HG02981 (cell line): ENCODE data around the gene ARHGEF12.

ENCODE experiments used
- ATAC-seq: cut with Tn5 transposase; IDR thresholded peaks from one replicate; pipeline ENCODE4 v1.9.1; 2021; ENCODE audit warnings: mild to moderate bottlenecking, moderate library complexity; ENCODE audit not compliant: unreplicated experiment

The ARHGEF12 gene

DNA sequence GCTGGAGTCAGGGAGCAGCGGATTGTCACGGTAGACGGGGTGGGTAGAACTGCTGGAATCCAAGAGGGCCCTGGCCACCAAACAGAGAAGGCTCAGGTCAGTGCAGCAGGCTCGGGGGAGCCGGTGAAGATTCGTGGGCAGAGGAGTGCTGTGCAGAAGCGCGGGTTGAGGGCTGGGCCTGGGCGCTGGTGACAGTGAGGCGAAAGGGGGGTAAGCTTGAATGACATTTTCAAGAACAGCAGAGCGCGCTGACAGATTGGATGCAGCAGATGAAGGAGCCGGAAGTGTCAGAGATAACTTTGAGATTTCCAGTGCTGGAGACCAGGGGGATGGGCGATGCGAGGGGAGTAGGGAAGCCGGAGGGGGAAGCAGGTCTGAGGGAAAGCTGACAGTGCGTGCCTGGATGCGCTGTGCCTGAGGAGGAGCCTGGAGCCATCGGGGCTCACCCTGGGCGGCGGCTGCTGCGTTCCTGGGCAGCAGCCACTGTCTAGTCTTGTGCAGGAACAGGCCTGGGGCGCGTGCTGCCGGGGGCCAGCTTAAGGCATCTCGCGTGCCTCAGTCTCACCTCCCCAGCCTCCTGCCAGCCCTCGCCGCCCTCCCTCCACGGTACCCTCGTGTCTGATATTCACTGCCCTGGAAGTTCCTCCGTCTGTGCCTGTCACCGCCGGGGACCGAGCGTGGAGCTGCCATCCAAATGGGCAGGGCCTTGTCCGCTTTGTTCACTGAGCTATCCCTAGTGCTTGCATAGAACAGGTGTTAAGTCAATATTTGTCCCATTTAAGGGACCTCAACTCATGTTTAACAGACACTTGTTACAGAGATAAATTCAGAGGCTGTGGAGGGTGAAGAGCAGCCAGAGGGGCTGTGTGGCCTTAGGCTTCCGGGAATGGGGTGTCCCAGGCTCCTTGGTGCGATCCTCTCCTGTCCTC, 180.5 kb downstream of the ARHGEF12 start:
- no peak for ATAC-seq

DNA sequence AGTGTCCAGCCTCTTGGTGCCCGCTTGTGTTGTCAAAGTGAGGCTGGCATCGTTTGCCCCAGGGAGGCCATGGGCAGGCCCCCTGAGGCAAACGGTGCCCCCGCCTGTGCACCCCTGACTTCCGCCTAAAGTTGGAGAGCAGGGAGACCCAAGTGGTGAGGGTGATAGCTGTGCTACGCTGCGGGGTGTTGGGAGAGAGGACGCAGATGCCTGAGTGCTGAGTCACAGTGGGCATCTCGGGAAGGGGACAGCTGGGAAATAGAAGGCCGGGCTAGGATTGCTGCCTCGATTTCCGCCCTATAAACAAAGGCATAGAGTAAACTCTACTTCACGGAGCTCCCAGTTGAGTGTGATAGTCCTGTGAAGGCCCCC, 181.2 kb downstream of the ARHGEF12 start:
- no peak for ATAC-seq

DNA sequence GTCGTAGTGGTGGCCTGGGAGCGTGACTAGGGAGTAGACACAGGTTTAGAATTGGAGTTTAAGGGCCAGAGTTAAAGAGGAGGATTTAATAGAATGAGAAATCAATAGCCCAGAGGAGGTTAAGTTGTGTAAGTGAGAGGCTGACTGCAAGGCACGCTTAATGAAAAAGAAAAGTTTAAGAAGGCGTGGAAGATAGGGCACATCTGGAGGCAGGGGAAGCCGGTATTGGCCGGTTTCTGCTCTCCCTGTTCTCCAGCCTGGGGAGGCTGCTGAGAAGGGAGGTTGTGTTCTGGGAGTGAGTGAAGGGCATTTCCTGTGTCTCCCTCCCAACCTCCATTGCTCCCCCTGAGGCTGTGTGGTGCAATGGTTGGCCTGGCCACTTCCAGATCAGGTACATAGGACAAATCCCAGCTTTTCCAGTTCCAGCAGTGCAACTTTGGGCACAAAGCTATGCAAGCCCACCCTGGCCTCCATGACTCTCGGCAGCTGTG, 181.6 kb downstream of the ARHGEF12 start:
- ATAC-seq: no peak

DNA sequence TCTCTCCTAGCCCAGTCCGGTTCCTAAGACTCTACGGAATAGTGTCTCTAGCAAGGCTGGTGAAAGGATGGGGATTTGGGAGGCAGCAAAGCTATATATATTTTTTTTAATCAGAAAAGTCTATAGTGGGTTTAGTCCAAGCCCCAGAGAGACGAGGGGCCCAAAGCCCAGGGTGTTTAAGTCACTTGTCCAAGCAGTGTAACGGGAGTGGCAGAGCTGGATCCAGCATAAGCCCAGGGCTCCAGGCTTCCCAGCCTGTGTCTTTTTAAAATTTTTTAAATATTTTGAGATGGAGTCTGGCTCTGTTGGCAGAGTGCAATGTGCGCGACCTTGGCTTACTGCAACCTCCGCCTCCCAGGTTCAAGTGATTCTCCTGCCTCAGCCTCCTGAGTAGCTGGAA, 182.1 kb downstream of the ARHGEF12 start:
- no peak for ATAC-seq

DNA sequence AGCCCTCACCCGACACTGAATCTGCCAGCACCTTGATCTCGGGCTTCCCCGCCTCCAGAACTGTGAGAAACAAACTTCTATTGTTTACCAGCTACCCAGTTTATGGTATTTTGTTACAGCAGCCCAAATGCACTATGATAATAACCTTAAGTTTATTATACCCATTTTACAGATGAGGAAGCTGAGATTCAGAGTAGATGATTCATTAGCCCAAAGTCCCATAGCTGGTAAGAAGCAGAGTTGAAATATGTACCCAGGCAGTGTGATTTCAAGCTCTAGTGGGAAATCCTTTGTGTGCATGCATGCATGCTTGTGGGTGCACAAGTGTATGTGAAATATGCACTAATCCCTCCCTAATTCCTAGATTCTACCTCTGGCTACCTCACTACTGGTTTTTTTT, 183.3 kb downstream of the ARHGEF12 start:
- no peak for ATAC-seq

DNA sequence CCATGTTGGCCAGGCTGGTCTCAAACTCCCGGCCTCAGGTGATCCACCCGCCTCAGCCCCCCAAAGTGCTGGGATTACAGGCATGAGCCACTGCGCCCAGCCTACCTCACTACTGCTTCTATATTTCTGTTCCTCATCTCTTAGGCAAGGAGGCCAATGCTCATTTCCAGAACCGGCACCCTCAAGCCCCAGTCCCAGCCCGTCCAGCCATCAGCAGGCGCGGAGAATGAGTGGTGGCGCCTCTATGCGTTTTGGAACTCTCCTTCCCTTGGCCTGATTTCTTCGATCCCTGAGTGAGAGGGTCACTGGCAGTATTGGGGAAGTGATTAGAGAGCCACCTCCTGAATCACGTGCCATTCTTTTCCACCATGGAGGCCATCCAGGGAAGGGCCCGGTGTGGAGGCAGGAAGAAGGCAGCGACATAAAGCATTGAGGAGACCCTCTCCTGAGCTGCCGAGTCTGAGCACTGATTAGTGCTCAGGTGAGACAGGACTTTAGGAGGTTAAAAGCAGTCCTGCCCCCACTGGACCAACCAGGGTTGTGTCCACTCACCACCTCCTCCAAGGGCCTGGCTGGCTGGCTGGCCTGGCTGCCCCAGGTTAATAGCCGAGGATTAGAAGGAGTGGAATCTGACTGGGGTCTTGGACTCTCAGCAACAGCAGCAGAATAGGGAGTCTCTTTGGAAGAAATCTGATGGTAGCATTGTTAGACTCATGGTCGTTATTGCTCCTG, 184.0 kb downstream of the ARHGEF12 start:
- no peak for ATAC-seq

DNA sequence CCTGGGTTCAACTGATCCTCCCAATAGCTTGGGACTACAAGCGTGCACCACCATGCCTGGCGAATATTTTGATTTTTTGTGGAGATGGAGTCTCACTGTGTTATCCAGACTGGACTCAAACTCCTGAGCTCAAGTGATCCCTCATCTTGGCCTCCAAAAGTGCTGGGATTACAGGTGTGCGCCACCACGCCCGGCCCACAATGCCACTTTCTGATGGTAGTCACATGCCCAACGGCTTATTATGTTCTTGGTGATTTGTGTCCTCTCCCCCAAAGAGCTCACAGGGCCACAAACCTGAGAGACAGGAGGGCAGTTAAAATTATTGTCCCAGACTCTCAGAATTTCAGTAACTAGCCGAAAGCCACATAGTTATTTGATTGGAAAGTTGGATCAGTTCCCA, 185.0 kb downstream of the ARHGEF12 start:
- no peak for ATAC-seq

DNA sequence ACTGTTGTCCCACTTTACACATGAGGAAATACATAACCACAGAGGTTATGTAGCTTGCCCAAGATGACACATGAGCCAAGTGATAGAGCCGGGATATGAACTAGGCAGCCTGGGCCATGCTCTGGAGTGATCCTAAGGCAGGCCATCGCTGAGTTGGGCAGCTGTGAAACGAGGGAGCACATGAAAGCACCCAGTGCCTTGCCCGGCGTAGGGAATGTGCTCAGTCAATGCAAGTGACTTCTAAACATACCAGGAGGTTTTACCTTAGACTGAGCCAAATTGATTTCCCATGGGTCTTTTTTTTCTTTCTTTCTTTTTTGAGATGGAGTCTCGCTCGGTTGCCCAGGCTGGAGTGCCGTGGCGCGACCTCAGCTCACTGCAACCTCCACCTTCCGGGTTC, 185.8 kb downstream of the ARHGEF12 start:
- ATAC-seq: no peak

DNA sequence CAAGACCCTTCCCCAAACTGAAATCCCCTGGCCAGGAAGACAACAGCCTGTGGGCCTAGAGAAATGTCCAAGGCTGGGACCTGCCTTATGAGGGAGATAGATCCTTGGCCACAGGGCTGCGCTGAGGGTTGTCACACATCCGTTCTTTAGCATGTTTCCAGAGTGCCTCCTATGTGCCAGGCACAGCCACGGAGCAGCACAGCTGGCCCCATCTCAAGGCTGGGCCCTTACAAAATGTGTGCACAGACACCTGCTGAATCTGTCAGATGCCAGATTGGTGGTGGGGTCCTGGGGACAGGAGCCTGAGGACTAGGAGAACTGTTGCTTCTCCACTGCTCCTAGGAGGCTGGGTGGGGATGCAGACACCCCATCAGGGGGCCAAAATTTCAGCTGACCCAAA, 186.5 kb downstream of the ARHGEF12 start:
- no peak for ATAC-seq

DNA sequence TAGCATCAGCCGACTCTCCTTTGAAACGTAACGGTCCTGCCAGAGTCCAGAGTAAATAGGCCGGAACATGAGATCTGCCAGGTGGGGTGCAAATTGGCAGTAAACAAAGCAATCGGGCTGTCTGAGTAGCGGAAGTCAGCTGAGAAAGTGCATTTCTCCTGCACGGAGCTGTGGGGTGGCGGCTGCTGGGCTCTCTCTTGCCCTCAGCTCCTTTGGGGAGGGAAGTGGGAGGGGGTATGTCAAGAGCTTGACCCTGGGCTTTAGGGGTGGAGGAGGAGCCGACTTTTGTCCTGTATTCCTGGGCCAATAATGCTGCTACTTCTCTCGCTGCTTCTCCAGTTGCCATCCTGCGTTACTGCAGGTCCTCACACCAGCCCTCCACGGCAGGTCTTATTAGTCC, 187.0 kb downstream of the ARHGEF12 start:
- no peak for ATAC-seq

DNA sequence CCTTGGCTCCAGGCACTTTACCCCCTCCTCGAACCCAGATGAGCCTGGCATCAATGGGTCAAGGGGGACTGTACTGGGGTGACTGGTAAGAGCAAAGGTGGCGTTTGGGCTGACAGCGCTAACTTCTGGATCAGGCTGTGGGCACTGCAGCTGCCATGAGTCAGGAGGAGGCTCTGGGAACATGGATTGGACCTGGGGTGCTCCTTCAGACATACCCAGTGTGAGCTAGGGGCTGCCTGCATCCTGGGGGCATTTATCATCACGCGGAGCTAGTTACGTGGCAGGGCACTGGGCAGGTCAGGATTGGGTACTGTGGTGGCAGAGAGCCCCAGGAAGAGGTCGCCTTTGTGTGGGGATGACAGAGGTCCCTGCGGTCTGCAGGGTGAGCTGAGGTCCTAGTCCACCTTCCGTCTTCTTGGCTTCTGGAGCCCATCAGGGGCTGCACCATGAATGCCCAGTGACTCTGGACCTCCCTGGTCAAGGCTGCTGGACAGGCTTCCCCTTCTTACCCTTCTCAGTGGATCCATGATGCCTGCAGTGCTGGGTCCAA, 188.4 kb downstream of the ARHGEF12 start:
- ATAC-seq: no peak

DNA sequence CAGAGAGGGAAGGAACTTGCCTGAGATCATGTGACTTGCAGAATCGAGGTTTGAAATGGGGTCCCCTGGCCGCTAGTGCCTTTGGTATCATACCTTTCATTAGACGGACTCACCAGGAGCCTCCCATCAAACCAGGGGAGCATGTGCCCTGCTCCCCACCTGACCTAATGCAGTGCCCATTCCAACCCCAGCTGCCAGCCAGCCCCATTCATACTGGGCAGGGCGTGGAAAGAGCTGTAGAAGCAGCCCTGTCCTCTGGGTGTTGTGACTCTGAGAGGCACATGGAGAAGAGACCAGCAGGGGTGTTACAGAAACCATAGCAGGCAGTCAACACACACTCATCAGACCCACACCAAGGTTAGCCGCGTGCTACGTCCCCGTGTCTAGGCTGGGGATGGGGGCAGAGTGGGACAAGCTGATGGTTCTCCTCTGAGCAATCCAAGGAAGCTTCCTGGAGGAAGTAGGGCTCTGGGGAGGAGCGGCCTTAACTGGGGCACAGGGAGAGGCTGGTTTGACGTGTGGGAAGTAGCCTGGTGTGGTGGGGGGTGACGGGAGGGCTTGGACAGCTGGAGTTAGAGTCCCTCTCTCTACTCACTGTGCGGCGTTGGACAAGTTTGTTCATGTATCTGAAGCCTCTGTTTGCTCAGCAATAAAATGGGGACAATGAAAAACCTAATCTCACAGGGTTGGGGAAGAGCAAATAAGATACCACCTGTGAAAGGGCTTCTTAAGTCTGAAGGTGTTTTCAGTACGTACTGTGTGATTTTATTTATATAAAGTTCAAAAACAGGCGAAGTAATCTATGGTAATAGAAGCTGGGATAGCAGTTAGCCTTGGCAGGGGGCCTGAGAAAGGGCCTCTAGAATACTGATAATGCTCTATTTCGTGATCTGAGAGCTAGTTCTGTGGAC, 189.3 kb downstream of the ARHGEF12 start:
- no peak for ATAC-seq

DNA sequence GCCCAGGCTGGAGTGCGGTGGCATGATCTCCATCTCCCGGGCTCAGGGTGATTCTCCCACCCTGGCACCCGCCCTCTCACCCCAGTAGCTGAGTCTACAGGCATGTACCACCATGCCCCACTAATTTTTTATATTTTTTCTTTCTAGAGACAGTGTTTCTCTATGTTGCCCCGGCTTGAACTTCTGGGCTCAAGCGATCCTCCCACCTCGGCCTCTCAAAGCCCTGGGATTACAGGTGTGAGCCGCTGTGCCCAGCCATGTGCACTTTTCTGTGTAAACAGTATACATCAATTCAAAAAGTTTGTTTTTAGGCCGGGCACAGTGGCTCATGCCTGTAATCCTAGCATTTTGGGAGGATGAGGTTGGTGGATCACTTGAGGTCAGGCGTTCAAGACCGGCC, 190.0 kb downstream of the ARHGEF12 start:
- no peak for ATAC-seq

DNA sequence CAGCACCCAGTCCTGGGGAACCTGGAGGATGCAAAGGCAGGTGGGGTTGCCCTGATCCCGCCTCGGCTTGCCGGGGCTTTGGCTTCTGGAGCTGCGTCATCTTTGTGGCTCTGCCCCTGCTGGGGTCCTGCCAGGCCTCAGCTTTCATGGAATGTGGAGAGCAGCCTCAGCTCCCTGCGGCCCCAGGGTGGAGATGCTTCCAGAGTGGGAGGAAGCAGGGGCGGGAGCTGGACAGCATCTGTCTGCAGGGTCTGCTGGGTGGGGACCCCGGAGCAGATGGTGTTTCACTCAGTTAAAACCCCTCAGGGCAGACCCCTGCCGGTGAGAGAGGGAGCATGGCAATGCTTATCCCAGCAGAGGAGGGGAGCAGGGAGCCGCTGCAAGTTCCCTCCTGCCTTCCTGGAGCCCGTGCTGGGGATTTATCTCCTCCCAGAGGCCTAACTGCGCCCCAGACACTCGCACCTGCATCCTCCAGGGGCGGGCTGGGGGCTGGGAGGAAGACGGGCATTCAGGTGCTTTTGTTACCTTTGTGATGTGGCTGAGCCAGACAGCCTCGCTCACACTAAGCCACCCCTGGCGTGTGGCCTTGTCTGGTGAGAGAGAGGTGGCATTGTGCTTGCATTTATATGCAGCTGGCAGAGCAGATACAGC, 191.0 kb downstream of the ARHGEF12 start:
- no peak for ATAC-seq

DNA sequence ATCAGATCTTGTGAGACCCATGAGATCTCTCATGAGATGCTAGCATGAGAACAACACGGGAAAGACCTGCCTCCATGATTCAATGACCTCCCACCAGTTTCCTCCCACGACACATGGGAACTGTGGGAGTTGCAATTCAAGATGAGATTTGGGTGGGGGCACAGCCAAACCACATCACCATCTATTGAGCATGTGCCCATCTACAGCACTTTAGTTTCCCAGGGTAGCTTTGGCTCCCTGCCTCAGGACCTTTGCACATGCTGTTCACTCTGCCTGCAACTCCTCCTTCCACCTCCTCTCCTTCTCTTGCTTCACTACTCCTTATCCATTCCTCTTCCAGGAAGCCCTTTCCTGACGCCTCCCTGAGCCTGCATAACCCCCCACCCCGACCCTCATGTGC, 192.5 kb downstream of the ARHGEF12 start:
- ATAC-seq: no peak

DNA sequence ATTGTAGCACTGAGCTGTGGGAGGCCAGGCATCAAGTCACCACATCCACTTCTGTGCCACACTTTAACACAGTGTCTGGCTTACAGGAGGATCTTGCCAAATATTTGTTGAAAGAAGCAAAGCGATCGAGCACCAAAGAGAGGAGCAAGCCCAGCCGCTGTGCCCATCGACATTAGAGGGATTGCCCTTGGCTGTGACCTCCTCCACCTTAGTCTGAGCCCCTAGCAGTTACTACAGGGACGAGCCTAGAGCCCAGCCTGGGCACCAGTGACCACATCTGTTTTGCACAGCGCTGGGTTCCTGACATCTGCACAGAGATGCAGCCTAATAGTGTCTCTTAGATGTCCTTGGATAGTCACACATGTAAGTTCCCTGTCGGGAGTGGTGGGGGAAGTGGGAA, 193.0 kb downstream of the ARHGEF12 start:
- ATAC-seq: no peak

DNA sequence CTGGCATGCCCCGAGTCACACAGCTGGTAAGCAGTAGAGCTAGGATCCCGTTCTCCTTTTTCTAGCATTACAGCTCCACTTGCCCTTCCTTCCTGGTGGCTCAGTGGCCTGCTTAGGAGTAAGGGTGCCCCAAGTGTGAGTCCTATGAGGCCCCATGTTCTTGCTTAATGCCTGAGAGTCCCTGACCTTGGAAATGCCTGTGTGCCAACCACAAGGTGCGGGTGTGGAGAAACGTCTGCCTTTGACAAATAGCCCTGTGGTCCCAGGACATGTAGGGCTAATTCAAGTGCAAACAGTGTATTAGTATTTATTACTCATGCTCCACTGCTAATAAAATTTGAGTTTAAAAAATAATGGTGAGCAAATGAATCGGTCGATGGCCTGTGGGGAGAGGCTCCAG, 193.7 kb downstream of the ARHGEF12 start:
- no peak for ATAC-seq

DNA sequence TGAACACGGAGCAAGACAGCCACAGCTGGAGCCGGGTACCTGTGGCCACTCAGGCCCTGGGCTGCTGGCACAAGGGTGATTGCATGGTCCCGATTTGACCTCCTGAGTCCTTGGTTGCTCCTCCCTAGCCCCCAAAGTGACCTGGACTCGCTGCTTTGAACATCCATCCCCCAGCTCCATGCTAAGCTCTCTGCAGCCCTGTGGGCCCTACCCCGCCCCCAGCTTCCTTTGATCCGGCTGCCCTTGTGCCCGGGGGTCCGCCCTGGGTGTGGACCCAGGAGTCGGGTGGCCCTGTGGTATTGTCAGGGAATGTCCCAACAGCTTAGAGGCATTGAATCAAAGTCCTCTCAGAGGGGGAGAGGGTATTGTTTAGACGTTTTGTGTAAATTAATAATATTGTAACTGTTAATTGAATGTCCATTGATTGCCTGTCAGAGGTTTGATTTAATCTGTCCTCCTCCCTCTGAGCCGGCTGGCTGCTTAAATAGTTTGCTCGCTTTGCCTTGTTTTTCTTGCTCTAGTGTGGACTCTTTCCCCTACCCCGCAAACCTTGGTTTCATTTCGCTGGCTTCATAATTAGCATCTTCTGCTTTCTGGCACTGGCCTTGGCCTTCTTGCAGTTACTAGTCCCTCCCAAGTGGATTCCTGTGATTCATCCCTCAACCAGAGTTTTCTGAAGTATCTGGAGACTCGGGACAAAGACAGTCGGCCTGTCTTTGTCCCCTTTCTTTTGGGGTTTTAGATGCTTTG, 196.0 kb downstream of the ARHGEF12 start:
- no peak for ATAC-seq

DNA sequence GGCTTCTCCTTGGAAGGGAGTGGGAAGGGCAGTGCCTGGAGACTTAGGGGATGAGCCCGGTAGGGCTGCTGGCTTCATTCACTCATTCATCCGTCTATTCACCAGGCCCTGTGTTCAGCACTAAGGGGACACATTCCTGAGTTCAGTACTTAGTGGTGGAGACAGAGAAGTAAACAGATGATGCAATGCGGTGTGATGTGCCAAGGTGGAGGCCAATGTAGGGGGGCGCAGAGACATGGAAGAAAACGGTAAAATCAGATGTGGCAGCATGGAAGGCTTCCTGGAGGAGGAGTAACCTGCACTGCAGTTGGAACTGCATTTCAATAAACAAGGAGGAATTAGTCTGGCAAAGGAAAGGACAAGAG, 196.6 kb downstream of the ARHGEF12 start:
- ATAC-seq: no peak
